Measurements from ENCODE around the gene UNC13C. TPM values are rescaled to one million over a fixed set of nuclear protein-coding genes. Genes with fewer than 3 reads are reported as not detected.

UNC13C gene
- total and polyA plus RNA-seq, 2 donors (not counting 3 experiments of a cell fraction or from before 2014, with no cell fraction given), result not detected

GRCh38 chr15:54026258-54026657 lies 48.0 kb downstream of the UNC13C start:
- Histone ChIP-seq H3K27ac (ENCODE audit: insufficient read depth, low read depth, low read length) (no peak overlapping the region), H2AFZ (ENCODE audit: low read depth, low read length) (no peak overlapping the region), H3K9me3 (replicated peaks; ENCODE audit: control insufficient read depth, insufficient read depth, low read length) (no peaks in the 10 kb centered on the region), H3K36me3 (ENCODE audit: control insufficient read depth in 2 of 2, extremely low read depth in 1 of 2, insufficient read depth in 2 of 2, low read length in 2 of 2) (no peaks in the 10 kb centered on the region), H3K4me2 (ENCODE audit: insufficient read depth, low read length) (no peak overlapping the region), H3K9ac (replicated peaks; ENCODE audit: extremely low read depth, insufficient read depth, low read length) (no peak overlapping the region), H3K9me1 (replicated peaks; ENCODE audit: control insufficient read depth, extremely low read depth, insufficient read depth, low read length) (no peaks in the 10 kb centered on the region), H3K4me3 (replicated peaks in 1 of 3; ENCODE audit: insufficient read depth in 1 of 3, low read depth in 1 of 3, low read length in 3 of 3) (no peak overlapping the region), H3K4me1 (ENCODE audit: control insufficient read depth, extremely low read depth, insufficient read depth, low read length) (no peaks in the 10 kb centered on the region), H4K20me1 (replicated peaks; ENCODE audit: control insufficient read depth, extremely low read depth, insufficient read depth, low read length) (no peaks in the 10 kb centered on the region), H3K27me3 (ENCODE audit: control insufficient read depth in 2 of 2, insufficient read depth in 2 of 2, low read length in 2 of 2) (no peaks in the 10 kb centered on the region), H3K79me2 (ENCODE audit: control insufficient read depth, insufficient read depth, low read length) (no peaks in the 10 kb centered on the region)
- CTCF ChIA-PET, result no interaction called here
- DNase-seq (ENCODE audit: low read depth, low spot score) (no peak), FAIRE-seq (no peak)
- dilution Hi-C loops (cut with MboI; ENCODE audit: extremely low pct_ligation_motif_present, low sequenced_read_pairs), result no loop called here
- BruUV-seq (replicated peaks), result no TSS peak
- intact Hi-C loops (cut with micrococcal nuclease), result no loop called here
- TF ChIP-seq POLR2A (IDR thresholded peaks at IDR 0.05; ENCODE audit: low read depth, low read length) (no peak), MAX (IDR thresholded peaks at IDR 0.05; ENCODE audit: insufficient read depth, insufficient read length) (no peak), FOS (IDR thresholded peaks at IDR 0.05; ENCODE audit: borderline replicate concordance, insufficient read depth, low read length) (no peak), EZH2 (IDR thresholded peaks at IDR 0.05; ENCODE audit: borderline replicate concordance, low read depth, low read length, severe bottlenecking) (no peak), POLR2AphosphoS5 (IDR thresholded peaks at IDR 0.05; ENCODE audit: insufficient read depth, low read depth, low read length) (no peak), MYC (IDR thresholded peaks at IDR 0.05; ENCODE audit: low read depth, low read length) (no peak), JUN (IDR thresholded peaks at IDR 0.05; ENCODE audit: borderline replicate concordance, insufficient read depth, insufficient read length, low read depth) (no peak), GATA2 (IDR thresholded peaks at IDR 0.05; ENCODE audit: insufficient read depth, insufficient read length, low read depth, low read length) (no peak), CTCF (IDR thresholded peaks at IDR 0.05; ENCODE audit: extremely low read depth in 1 of 2, insufficient read depth in 1 of 2, low read depth in 1 of 2, low read length in 2 of 2) (no peak)
- POLR2A ChIA-PET, result no interaction called here

Data from endothelial cell of umbilical vein (primary cell).